Transverse colon (tissue), 3 donors: ENCODE results near the gene MORC1.

ENCODE experiments used
- CTCF ChIP-seq, 5 experiments: fragments of 200-600 bp in 3 of 5; fragments of 450-650 bp in 2 of 5; sonication (generic) in 3 of 5; IDR thresholded peaks; 1 replicate in 2 of 5; 2 replicates in 3 of 5; pipeline ENCODE4 v1.5.1; 2016 to 2017; ENCODE audit warnings: antibody characterized with exemption in 5 of 5, inconsistent platforms in 3 of 5, mild to moderate bottlenecking in 2 of 5, moderate library complexity in 1 of 5
- POLR2A ChIP-seq: fragments of 450-650 bp; IDR thresholded peaks from one replicate; pipeline ENCODE4 v1.6.1; 2016; ENCODE audit warnings: antibody characterized with exemption, mild to moderate bottlenecking, moderate library complexity

GRCh38 chr3:109155828-109156227 is 37.9 kb upstream of the MORC1 start:
- TF ChIP-seq CTCF (IDR thresholded peaks at IDR 0.05) (peak in 3 of 5 experiments; percentile 6 to 25 (median 20)), POLR2A (no peak)
